MV-4-11 (cell line): ENCODE data around the gene DYNC2H1.
"Not testable (repeated sequence)": the region's sequence is repeated elsewhere in the genome, so short reads cannot be mapped to it uniquely, and the experiment has no call there.

ENCODE experiments used
- DNase-seq: peaks from one replicate; lab custom pipeline; 2025; lab: John Stamatoyannopoulos, UW

Gene DYNC2H1

GRCh38 chr11:103141986-103142385 is 32.8 kb downstream of the DYNC2H1 start:
- DNase-seq = not testable (repeated sequence)

- DNase-seq = no peak
Observed at GRCh38 chr11:103147627-103148026, 38.4 kb downstream of the DYNC2H1 start.

- no peak for DNase-seq
Observed at GRCh38 chr11:103157542-103157941, 48.3 kb downstream of the DYNC2H1 start.

GRCh38 chr11:103164093-103164796 is 55.0 kb downstream of the DYNC2H1 start:
- DNase-seq = no peak

GRCh38 chr11:103167166-103167565 is 57.9 kb downstream of the DYNC2H1 start:
- no peak for DNase-seq

- no peak for DNase-seq
Observed at GRCh38 chr11:103170865-103171264, 61.6 kb downstream of the DYNC2H1 start.

GRCh38 chr11:103175461-103176129 is 66.4 kb downstream of the DYNC2H1 start:
- DNase-seq = no peak

- no peak for DNase-seq
Observed at GRCh38 chr11:103183981-103184611, 74.9 kb downstream of the DYNC2H1 start.

GRCh38 chr11:103202048-103202651 is 92.9 kb downstream of the DYNC2H1 start:
- DNase-seq = peak; percentile 13

- no peak for DNase-seq
Observed at GRCh38 chr11:103210543-103210942, 101.3 kb downstream of the DYNC2H1 start.

- no peak for DNase-seq
Observed at GRCh38 chr11:103215812-103216211, 106.6 kb downstream of the DYNC2H1 start.

GRCh38 chr11:103220133-103220532 is 110.9 kb downstream of the DYNC2H1 start:
- DNase-seq = no peak

- DNase-seq = no peak
Observed at GRCh38 chr11:103222806-103223205, 113.6 kb downstream of the DYNC2H1 start.

- DNase-seq = no peak
Observed at GRCh38 chr11:103228807-103229206, 119.6 kb downstream of the DYNC2H1 start.

- no peak for DNase-seq
Observed at GRCh38 chr11:103234974-103235373, 125.7 kb downstream of the DYNC2H1 start.

GRCh38 chr11:103241574-103241973 is 132.3 kb downstream of the DYNC2H1 start:
- no peak for DNase-seq

- DNase-seq = no peak
Observed at GRCh38 chr11:103254123-103254522, 144.9 kb downstream of the DYNC2H1 start.

GRCh38 chr11:103257360-103257759 is 148.1 kb downstream of the DYNC2H1 start:
- DNase-seq = no peak

GRCh38 chr11:103266167-103266831 is 157.1 kb downstream of the DYNC2H1 start:
- DNase-seq = no peak

- no peak for DNase-seq
Observed at GRCh38 chr11:103272876-103273275, 163.7 kb downstream of the DYNC2H1 start.

- DNase-seq = no peak
Observed at GRCh38 chr11:103274025-103274424, 164.8 kb downstream of the DYNC2H1 start.

GRCh38 chr11:103279821-103280220 is 170.6 kb downstream of the DYNC2H1 start:
- no peak for DNase-seq
